Activated CD4-positive, alpha-beta T cell treated with anti-CD3 and anti-CD28 coated beads, Interleukin-2, Interleukin-6, amounts not matched to agents 100 ng/mL and 50 ng/mL, durations not matched to agents 16 hours and 8 hours (primary cell): ENCODE data around the gene ANKRD33B.
"Not testable (repeated sequence)": the region's sequence is repeated elsewhere in the genome, so short reads cannot be mapped to it uniquely, and the experiment has no call there.

ENCODE experiments used
- DNase-seq: peaks from one replicate; pipeline ENCODE4 v3.0.0-alpha.2; 2020

The ANKRD33B gene

GRCh38 chr5:10596310-10596703, 32.4 kb downstream of the ANKRD33B start:
- DNase-seq, result no peak

- no peak for DNase-seq
Measured at GRCh38 chr5:10596886-10597451, 33.1 kb downstream of the ANKRD33B start.

GRCh38 chr5:10599113-10599512, 35.2 kb downstream of the ANKRD33B start:
- DNase-seq, result no peak

- no peak for DNase-seq
Measured at GRCh38 chr5:10599862-10600284, 36.0 kb downstream of the ANKRD33B start.

- peak; percentile 68 for DNase-seq
Measured at GRCh38 chr5:10600626-10601245, 36.9 kb downstream of the ANKRD33B start.

- no peak for DNase-seq
Measured at GRCh38 chr5:10601246-10602030, 37.6 kb downstream of the ANKRD33B start.

GRCh38 chr5:10602031-10602806, 38.3 kb downstream of the ANKRD33B start:
- DNase-seq, result no peak

- DNase-seq, result no peak
Measured at GRCh38 chr5:10604975-10605374, 41.1 kb downstream of the ANKRD33B start.

GRCh38 chr5:10606632-10607022, 42.8 kb downstream of the ANKRD33B start:
- DNase-seq, result not testable (repeated sequence)

- peak; percentile 42 for DNase-seq
Measured at GRCh38 chr5:10607023-10607665, 43.3 kb downstream of the ANKRD33B start.

GRCh38 chr5:10607666-10608073, 43.8 kb downstream of the ANKRD33B start:
- DNase-seq, result no peak

GRCh38 chr5:10608081-10608480, 44.2 kb downstream of the ANKRD33B start:
- not testable (repeated sequence) for DNase-seq

- DNase-seq, result no peak
Measured at GRCh38 chr5:10610058-10610457, 46.2 kb downstream of the ANKRD33B start.

- DNase-seq, result no peak
Measured at GRCh38 chr5:10611290-10611689, 47.4 kb downstream of the ANKRD33B start.

GRCh38 chr5:10612251-10612650, 48.4 kb downstream of the ANKRD33B start:
- DNase-seq, result no peak

GRCh38 chr5:10615693-10616092, 51.8 kb downstream of the ANKRD33B start:
- no peak for DNase-seq

GRCh38 chr5:10617103-10617502, 53.2 kb downstream of the ANKRD33B start:
- no peak for DNase-seq

- no peak for DNase-seq
Measured at GRCh38 chr5:10618311-10618710, 54.4 kb downstream of the ANKRD33B start.

- no peak for DNase-seq
Measured at GRCh38 chr5:10619649-10620048, 55.8 kb downstream of the ANKRD33B start.

GRCh38 chr5:10620346-10620745, 56.5 kb downstream of the ANKRD33B start:
- no peak for DNase-seq

- DNase-seq, result no peak
Measured at GRCh38 chr5:10621832-10622231, 58.0 kb downstream of the ANKRD33B start.

GRCh38 chr5:10622810-10623209, 58.9 kb downstream of the ANKRD33B start:
- DNase-seq, result no peak
